ENCODE results near the gene NTM.

The NTM gene

GRCh38 chr11:132035228-132035627 is 664.8 kb downstream of the NTM start:
- no peaks in the 10 kb centered on the region for H3K4me1 ChIP-seq (ENCODE audit: control insufficient read depth, insufficient read depth, low read length)
- ChIA-PET CTCF (interaction anchor here (0.6 kb wide), 1 partner anchor 1058 kb away, joined by 3 read pairs; no protein-coding TSS in a partner anchor), POLR2A (no interaction called here)
- no peaks in the 10 kb centered on the region for H3K9me3 ChIP-seq (ENCODE audit: control insufficient read depth, insufficient read depth, low read depth, low read length)
- H3K36me3 ChIP-seq (ENCODE audit: control insufficient read depth in 2 of 2, insufficient read depth in 1 of 2, low read length in 2 of 2): no peaks in the 10 kb centered on the region
- no peak overlapping the region for H3K4me3 ChIP-seq (ENCODE audit: low read depth, low read length)
- H3K27ac ChIP-seq (ENCODE audit: extremely low read depth, low read depth, low read length): no peak overlapping the region
- TF ChIP-seq SCRT1 (tag by site-specific recombination; IDR thresholded peaks at IDR 0.05; ENCODE audit: borderline replicate concordance): no peak
- no peak for TF ChIP-seq ZNF513 (tag by site-specific recombination; IDR thresholded peaks at IDR 0.05)
- TF ChIP-seq ZBTB49 (tag by site-specific recombination; IDR thresholded peaks at IDR 0.05; ENCODE audit: low read depth): no peak
- no peak for TF ChIP-seq ZNF174 (tag by site-specific recombination; IDR thresholded peaks at IDR 0.05)
- TF ChIP-seq ZFP41 (tag by site-specific recombination; IDR thresholded peaks at IDR 0.05; ENCODE audit: borderline replicate concordance): no peak
- no peak for TF ChIP-seq ZNF324 (tag by site-specific recombination; IDR thresholded peaks at IDR 0.05)
- TF ChIP-seq ZNF292 (tag by site-specific recombination; IDR thresholded peaks at IDR 0.05; ENCODE audit: borderline replicate concordance, low read depth): no peak
- no peak for TF ChIP-seq OSR2 (tag by site-specific recombination; IDR thresholded peaks at IDR 0.05)
- no peak for TF ChIP-seq ZNF391 (tag by site-specific recombination; IDR thresholded peaks at IDR 0.05; ENCODE audit: borderline replicate concordance, low read depth)
- no peak for TF ChIP-seq BCL11A (tag by site-specific recombination; IDR thresholded peaks at IDR 0.05; ENCODE audit: low read depth)
- TF ChIP-seq ZNF830 (tag by site-specific recombination; IDR thresholded peaks at IDR 0.05; ENCODE audit: low read depth): no peak
- no peak for TF ChIP-seq ZBTB11 (tag by site-specific recombination; conservative IDR thresholded peaks at IDR 0.05; ENCODE audit: low read depth)
- no peak for TF ChIP-seq KLF9 (tag by site-specific recombination; IDR thresholded peaks at IDR 0.05; ENCODE audit: low read depth)
- no peak for TF ChIP-seq ZNF112 (tag by site-specific recombination; IDR thresholded peaks at IDR 0.05)
- TF ChIP-seq ZNF398 (tag by site-specific recombination; IDR thresholded peaks at IDR 0.05): no peak

- TF ChIP-seq SP2 (tag by site-specific recombination; IDR thresholded peaks at IDR 0.05) (no peak), ZNF121 (tag by site-specific recombination; IDR thresholded peaks at IDR 0.05) (no peak), ZNF341 (tag by site-specific recombination; IDR thresholded peaks at IDR 0.05; ENCODE audit: low read depth) (no peak), ZNF24 (tag by site-specific recombination; IDR thresholded peaks at IDR 0.05) (no peak), ZNF138 (tag by site-specific recombination; IDR thresholded peaks at IDR 0.05; ENCODE audit: borderline replicate concordance) (no peak), ZNF560 (tag by site-specific recombination; IDR thresholded peaks at IDR 0.05; ENCODE audit: borderline replicate concordance) (no peak), ZNF274 (IDR thresholded peaks at IDR 0.05; ENCODE audit: low read length) (no peak), ZNF274 (tag by site-specific recombination; IDR thresholded peaks at IDR 0.05; ENCODE audit: borderline replicate concordance) (no peak), ZNF292 (tag by site-specific recombination; IDR thresholded peaks at IDR 0.05; ENCODE audit: borderline replicate concordance, low read depth) (no peak), ZNF366 (tag by site-specific recombination; conservative IDR thresholded peaks at IDR 0.05) (no peak), ZSCAN5A (tag by site-specific recombination; IDR thresholded peaks at IDR 0.05) (no peak)
- no peak overlapping the region for H3K4me3 ChIP-seq (ENCODE audit: low read depth, low read length)
- no peaks in the 10 kb centered on the region for H3K9me3 ChIP-seq (ENCODE audit: control insufficient read depth, insufficient read depth, low read depth, low read length)
- CTCF ChIA-PET: no interaction called here
- H3K4me1 ChIP-seq (ENCODE audit: control insufficient read depth, insufficient read depth, low read length): no peaks in the 10 kb centered on the region
- POLR2A ChIA-PET: no interaction called here
- H3K36me3 ChIP-seq (ENCODE audit: control insufficient read depth in 2 of 2, insufficient read depth in 1 of 2, low read length in 2 of 2): no peaks in the 10 kb centered on the region
- no peak overlapping the region for H3K27ac ChIP-seq (ENCODE audit: extremely low read depth, low read depth, low read length)
These were observed 665.4 kb downstream of the NTM start for GRCh38 chr11:132035766-132036165.

Measured in HEK293 (cell line).